ENCODE data around the gene YBX2. TPM values are rescaled to one million over a fixed set of nuclear protein-coding genes. Genes with fewer than 3 reads are reported as not detected.

YBX2 gene
- total RNA-seq, 1 donor from 2014 or later = 0.07 TPM

DNA sequence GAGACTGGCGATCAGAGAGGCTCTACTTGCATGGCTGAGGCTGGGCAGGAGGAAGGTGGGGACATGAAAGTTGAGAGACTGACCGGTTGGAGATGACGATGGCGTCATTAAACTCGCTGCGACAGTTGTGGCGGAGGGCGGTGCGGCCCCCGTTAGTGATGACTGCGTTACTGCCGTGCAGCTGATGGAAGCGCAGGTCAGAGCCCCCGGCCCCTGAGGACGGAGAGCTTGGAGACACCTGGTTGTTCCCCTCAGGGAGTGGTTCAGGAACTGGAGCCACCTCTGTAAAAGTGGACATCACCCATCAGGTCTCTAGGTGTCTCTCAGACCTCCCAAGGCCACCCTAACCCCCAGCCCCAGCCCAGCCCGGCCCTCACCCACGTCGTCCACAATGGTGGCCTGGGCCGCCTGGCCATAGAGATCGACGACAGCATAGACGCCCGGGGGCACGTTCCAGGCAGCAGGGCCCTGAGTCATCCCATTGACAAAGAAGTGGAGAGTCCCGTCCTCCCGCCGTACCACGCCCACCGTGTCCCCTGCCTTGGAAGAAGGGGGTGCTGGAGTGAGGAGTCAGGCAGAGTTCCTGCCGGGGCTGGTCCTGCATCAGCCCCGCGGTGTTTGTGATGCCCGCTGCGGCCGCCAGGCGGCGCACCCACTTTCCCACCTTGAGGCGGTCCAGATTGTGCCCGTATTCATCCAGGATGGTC, 29.4 kb upstream of the YBX2 start:
- no peak for DNase-seq (ENCODE audit: low read depth, low spot score)

DNA sequence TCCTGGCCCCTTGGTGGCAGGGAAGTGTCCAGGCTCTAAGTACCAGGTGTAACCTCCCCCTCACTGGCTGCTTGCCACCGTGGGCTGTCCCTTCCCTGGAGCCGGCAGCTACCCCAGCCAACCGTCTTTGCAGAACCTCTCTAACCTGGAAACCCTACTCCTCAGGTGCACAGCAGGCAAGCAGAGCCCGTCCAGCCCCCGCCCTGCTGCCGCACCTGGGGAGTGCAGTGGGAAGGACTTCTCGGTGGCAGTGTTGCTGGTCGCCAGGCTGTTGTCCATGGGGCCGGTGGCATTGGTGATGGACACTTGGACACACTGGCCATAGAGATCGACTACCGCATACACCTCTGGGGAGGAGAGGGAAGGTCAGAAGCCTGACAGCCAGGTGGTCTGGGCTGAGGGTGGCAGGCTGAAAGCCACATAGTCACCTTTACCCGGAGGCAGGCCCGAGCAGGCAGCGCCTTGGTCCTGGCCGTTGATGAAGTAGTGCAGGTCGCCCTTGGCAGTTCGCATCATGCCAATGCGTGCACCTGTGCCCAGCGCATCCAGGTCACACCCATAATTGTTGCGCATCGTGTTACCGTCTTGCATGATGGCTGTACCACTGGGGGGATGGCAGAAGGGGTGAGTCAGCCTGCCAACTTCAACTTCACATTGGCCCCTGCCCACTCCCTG, 28.2 kb upstream of the YBX2 start:
- DNase-seq (ENCODE audit: low read depth, low spot score) = no peak

DNA sequence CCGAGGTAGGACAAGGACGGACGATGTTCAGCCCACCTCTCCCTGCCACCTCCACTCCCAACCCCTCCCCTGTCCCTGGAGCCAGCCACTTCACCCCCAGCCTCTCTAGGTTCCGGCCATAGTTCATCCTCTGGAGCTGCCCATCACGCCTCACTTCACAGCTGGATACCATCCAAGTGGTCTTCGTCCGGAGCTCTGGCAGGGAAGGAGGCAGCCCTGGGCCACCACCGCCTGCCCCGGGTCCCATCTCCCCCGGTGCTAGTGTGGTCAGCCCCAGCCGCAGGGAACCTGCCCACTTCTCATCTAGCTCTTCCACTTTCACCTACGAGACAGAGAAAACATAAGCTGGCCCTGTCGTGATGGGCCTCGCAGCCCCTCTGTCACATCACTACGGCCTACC, 27.0 kb upstream of the YBX2 start:
- no peak for DNase-seq (ENCODE audit: low read depth, low spot score)

DNA sequence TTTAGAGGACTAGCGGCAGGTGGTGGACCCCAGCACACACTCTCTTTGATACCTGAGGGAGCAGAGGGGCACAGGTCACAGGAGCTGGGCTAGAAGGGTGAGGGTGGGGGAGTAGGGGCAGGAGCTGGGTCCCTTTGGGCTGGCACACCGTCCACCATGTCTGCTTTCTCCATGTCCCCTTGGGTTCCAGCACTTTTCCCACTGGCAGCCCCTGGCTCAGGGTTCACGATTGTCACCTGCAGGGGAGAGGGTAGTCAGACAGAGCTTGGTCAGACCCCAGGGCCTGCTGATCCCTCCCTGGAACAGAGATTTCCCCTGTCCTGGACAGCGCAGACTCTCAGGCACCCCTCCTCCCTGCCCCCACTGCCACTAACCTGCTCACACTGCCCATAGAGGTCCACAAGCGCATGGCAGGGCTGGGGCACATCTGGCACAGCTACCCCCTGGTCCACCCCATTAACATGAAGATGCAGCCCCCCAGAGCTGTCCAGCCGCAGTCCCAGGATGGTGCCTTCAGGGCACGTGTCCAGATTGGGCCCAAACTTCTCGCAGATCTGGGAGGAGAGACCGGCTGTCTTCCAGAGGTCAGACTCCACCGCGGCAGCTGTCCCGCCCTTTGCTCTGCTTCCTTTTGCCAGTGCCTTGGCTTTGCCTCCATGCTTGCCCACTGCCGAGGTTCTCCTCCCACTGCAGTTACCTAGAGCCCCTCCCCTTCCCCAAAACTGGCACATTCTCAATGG, 23.9 kb upstream of the YBX2 start:
- no peak for DNase-seq (ENCODE audit: low read depth, low spot score)

DNA sequence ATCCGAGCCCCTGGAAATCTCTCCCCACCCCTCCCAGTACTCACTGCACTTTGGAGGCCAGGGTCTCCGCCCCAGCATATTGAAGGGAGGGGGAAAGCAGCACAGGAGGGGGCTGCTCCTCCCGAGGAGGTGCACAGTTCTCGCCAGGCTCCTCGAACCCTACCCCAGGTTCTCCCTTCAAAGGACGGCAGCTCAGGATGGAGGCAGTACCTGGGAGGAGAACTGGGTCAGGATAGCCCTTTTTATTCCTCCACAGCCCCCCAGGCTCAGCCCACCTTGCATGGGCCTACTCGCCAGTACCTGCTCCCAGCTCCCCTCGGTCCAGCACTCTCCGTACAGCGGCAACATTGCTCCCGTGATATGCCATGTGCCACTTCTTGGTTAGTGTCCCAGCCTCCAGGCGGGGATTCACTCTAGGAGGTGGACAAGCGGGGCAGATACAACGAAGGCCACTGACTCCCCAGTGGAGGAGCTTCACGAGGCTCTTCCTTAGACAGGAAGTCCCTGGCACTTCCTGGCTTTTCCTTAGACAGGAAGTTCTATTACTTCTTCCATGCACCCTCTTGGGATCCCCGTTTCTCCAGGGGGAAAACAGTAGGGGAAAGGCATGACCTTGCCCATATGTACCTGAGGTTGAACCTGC, 22.8 kb upstream of the YBX2 start:
- no peak for DNase-seq (ENCODE audit: low read depth, low spot score)

DNA sequence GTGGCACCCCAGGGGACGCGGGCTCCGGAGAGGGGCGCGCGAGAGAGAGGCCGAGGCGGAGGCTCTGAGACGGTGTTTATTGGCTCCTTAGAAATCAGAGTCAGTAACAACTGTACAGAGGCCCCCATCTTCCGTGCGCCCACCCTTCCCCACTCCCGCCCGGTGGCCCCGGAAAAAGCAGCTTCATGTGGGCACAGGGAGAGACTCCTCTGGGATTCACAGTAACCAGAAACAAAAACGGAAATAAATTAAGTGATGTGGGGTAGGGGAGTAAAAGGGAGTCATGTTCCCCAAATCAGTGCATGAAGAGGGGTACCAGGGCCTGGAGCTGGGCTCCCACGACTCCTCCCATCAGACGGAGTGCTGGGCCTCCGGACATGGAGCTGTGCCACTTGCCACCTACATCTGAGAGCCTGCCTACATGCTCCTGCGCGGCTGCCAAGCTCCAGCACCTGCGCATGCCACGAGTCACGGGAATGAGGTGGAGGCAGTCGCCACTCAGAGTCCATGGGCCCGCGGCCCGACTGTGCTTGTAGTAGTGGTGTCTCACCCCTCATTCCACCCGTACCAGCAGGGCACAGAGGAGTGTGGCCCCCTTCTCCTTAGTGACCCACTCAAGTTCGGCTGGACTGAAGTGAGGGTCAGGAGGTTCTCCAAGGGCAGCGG, 21.3 kb upstream of the YBX2 start:
- no peak for DNase-seq (ENCODE audit: low read depth, low spot score)

DNA sequence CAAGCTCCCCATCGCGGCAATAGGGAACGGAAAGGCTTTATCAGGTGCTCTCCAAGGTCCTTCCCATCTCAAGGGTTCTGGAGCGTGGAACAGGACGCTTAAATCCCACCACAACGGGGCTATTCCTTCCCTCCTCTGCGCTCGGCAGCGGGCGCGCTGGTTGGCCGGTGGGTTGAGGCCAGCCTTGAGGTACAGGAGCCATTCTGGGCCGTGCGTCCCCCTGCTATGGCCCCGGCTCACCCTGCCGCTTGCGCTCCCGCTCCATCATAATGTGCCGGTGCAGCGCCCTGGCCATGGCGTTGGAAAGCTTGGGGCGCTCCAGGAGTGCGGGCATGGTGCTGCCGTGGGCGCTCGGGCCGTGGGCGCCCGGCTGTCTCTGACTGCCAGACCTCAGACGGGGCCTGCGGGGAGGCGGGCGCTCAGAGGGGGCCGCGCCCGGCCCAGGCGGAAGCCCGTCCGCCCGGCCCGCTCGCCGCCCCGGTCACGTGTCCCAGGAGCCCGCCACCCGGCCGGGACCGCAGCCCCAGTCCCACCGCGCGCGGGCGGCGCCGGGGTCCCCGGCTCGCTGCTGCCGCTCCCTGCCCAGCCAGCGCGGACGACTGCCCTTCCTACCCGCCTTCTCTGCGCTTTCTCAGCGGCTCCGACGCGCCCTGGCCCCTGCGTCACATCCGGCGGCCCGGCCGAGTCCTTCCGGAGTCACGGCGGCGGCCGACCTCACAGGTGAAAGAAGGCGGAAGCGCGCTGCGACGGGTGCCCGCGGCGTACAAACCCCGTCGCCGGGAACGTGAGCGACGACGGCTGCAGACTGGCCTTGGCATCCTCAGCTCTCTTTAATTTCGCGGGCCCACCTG, 20.5 kb upstream of the YBX2 start, which contains the start of gene GPS2:
Gene GPS2, minus strand, starts transcription at position 642 of the 851 bp plus-strand sequence. Its CDS starts 308 bp downstream, at position 334.
- DNase-seq (ENCODE audit: low read depth, low spot score) = peak; percentile 27

DNA sequence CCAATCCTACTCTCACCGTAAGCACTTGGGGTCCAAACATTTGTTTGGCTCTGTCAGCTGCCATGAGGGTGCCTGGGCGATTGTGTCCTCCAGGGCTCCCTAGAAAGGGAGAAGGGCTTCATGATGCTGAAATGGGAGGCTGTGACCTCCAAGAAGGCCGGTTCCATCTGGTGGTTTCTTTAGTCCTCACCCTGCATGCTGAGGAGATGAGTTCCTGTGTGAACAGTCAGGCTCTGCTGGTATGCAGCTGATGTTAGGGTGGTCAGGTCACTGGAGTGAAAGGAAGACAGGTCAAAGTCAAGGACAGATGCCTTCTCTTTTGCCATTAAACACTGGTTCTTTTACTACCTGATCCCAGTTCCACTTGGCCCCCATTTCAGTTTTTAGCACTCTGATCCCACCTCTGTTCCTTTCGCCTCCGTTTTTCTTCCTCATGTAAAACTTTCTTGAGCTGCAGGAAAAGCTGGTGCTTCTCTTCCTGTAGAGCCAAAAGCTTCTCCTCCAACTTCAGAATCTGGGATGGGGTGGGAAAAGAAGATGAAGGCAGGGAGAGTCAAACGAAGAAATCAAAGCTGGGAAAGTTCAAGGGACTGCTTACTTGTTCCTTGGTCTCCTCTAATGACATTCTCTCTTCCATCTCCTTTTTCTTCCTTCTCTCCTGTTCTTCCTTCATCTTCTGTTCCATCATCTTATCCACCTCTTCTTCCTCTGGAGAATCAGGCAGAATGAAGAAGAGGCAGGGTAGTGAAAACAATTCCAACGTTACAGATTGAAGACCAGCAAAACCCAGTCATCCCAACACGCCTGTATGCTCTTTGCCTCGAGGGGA, 19.7 kb upstream of the YBX2 start:
- DNase-seq (ENCODE audit: low read depth, low spot score) = no peak

DNA sequence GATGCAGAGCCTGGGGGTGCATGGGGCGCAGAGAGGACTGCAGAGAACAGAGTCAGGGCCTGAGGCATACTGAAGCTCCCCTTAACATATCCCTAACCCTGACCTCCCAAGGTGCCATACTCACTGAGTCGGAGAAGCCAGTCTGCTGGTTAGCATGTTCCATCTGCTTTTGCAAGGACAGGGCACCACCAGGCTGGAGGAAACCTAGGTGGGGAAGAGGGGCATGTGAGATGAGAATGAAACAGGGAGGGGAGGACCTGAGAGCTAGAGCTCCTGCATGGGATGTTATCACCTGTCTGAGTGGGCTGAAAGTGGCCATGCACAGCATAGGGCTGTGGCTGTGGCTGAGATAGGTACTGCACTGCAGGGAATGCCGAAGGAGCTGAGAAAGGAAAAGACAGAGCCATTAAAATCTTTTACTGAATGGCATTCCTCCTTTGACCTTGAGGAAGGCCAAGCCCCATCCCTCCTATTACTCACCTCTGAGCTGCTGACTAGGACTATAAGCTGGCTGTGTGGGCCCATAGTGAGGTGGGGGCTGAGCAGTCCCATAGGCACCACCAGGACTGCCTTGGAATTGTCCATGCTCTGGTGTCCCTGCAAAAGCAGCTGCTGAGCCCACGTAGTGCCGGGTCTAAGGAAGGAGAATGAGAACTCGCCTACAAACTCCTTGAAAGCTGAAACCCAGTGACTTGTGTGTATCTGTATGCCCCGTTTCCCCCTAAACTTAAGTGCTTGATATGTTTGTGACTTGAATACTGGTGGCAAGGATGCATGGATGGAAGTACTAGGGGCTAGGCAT, 18.9 kb upstream of the YBX2 start:
- DNase-seq (ENCODE audit: low read depth, low spot score) = no peak

DNA sequence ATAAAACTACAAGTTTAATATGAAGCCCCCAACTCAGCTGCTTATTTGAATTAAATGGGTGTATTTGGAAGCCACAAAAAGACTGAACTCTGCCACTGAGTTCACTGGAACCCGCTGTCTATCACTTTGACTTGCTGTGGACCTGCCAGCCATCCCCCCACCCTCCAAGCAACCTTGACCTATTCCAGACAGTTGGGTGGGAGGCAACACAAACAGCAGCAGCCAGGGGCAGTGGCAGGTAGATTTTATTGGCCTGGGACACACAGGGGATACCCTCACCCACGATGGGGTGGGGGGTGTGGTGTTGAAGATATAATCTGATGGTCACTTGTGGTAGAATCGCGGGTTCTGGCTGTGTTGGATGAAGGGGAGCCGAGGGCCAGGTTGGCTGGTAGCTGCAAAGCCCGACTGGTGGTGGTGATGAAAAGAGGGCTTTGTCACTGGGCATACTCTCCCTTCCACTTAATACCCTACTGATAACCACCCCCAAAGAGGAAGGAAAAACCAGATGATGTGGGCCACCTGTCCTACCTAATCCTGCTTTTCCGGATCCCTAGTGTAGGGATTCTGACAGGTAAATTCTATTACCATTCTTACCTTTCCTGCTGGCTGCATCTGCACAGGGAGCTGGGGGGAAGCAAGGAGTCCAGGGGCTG, 18.1 kb upstream of the YBX2 start:
- DNase-seq (ENCODE audit: low read depth, low spot score) = no peak

DNA sequence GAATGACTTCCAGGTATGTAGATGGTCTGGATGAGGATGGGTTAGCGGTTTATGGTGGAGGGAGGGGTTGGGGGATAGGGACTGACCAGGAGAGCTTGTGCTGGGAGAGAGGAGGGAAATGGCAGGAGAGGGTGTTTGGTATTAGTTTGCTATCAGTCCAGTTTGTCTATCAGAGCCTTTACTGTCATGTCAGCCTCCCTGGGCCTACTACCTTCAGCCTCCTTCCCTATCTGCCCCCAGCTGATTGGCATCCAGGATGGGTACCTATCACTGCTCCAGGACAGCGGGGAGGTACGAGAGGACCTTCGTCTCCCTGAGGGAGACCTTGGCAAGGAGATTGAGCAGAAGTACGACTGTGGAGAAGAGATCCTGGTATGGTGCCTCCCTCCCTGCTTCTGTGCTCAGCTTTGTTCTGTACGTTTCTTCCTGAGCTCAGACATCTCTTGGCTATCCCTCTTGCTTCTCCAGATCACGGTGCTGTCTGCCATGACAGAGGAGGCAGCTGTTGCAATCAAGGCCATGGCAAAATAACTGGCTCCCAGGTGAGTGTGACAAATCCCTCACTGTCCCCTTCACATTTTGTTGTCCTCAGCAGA, 16.8 kb upstream of the YBX2 start:
- no peak for DNase-seq (ENCODE audit: low read depth, low spot score)

DNA sequence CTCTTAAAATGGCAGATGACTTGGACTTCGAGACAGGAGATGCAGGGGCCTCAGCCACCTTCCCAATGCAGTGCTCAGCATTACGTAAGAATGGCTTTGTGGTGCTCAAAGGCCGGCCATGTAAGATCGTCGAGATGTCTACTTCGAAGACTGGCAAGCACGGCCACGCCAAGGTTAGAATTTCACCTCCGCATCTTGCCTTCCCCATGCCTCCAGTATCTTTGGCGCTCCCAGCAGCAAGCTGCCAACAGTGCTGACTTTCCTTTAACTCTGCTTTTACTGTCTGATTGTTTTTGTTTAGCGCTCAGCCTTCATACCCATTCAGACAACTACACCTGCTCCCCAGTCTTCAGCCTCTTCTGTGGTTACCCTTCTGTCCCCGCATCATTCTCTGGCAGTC, 15.2 kb upstream of the YBX2 start:
- no peak for DNase-seq (ENCODE audit: low read depth, low spot score)

DNA sequence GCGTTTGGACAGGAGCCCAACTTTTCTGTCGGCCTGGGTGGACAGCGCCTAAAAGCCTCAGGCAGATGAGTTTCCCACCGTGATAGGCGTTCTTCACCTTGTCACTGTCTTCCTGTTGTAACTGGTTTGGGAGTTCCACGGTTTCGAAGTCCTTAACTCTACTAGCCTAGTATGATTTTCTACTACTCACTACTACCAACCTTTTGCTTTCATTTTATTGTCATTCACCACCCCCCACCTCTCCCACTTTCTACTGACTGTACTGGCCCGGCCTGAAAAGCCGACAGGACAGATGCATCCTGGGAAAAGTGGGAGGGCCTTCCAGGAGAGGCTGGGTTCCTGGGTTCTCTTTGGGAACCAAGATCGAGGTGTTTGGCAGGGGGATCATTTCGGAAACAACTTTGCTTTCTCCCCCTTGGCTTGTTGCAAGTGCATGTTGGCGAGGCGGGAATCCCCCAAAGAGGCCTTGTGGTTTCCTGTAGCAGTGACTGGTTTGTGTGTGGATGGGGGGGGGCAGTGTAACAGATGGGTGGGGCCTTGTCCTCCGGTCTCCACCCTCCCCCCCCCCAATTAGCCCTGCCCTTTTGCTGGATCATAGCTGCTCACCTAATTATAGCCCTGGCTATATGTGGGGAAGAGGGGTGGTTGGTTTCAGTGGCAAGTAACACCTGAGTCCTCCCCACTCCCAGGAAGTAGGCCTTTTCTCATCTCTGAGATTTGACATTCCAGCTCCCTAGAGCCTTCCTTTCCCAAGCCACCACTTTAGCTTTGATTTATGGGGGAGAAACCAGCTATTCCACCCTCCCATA, 14.4 kb upstream of the YBX2 start:
- peak; percentile 44 for DNase-seq (ENCODE audit: low read depth, low spot score)

DNA sequence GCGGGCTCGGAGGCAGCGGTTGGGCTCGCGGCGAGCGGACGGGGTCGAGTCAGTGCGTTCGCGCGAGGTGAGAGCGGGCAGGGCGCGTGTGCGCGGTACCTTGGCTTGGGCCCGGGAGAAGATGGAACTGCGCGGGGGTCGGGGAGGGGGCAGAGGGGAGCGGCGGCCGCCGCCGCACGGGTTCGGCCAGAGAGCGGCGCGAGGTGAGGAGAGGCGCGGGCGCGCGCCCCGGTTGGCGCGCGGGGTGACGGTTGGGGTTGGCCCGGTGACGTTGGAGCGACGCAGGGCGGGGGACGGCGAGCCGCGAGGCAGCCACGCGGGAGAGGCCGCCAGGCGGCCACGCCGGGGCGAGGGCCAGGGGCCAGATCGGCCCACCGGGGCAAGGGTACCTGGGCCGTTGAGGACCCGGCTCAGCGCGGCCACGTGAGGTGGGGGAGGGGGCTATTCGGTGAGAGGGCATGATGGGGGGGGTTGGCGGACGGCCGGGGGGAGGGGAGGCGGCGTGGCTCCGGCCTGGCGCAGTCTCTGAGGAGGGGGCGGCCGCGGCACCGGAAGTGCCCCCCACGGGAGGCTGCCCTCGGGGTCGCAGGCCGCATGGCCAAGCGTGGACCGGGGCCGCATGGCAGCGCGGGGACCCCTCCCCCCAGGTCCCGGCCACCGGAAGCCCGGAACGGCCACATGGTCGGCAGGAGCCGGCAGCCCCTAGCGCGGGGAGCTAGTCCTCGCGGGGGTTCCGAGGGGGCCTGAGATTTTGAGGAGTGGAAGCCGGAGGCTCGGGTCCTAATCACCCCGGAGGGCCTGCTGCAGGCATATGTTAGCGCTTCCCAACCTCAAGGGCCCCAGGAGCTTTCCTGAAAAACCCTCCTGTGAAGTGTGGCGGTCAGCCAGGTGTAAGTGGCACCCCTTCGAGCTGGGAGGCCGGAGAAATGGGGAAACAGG, 13.5 kb upstream of the YBX2 start:
- DNase-seq (ENCODE audit: low read depth, low spot score) = no peak

DNA sequence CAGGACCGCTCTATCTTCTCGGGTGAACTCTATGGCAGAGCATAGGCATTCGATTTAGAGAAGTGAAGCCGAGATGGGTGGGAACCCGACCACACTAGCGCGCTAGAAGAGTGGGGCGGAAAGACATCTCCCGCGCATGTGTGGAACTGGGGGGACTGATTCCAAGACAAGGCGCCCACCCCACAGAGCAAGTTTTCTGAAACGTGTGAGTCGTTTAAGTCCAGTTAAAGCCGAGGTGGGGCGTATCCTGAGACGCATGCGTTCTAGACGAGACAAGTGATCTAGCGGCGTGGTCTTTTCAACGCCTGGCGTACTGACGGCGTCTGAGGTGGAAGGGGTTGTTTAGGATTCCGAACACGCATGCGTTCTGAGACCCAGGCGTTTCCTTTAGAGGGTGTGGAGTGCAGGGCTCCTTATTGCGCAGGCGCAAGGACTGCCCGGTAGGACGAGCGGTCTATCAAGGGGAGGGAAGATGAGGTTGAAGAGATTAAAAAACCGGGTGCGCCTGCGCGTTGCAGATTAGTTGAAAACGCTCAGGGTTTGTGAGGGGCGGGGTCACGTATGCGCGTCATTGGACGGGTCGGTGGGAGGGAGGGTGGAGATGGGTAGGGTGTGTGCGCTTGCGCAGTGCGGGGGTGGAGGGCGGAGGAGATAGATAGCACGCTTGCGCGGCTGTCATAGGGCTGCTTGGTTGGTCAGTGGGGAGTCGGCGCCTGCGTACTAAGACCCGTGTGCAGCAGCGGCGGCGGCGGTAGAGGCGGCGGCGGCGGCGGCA, 12.7 kb upstream of the YBX2 start, which contains the start of gene EIF5A:
Gene EIF5A, plus strand, starts transcription at position 718 of the 775 bp plus-strand sequence. CDS start 2,008 bp downstream, outside the sequence.
- peak; percentile 99 for DNase-seq (ENCODE audit: low read depth, low spot score)
